Measurements from ENCODE around the gene ADRA1B. TPM values are rescaled to one million over a fixed set of nuclear protein-coding genes. Genes with fewer than 3 reads are reported as not detected.

ADRA1B gene
- total RNA-seq, 1 donor from 2014 or later: 0.66 TPM

DNA sequence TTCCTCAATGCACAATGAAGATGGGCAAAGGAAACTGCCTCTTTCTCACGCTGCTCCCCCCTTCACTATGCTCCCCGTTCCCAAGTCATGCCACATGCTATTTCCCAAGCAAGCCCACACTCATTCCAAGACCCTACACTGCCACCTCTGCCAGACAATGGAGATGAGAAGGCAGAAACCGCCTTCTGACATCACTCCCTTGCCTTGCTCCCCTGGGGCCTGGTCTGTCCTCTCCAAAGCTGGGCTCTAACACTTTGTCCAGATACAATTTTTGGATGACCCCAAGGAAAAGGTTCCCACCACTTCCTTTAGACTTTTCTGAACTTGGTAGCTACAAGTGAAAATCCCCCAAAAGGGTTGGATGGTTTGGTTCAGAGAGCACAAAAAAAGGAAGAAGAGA lies 7.2 kb upstream of the ADRA1B start:
- TF ChIP-seq, protein P1, sequence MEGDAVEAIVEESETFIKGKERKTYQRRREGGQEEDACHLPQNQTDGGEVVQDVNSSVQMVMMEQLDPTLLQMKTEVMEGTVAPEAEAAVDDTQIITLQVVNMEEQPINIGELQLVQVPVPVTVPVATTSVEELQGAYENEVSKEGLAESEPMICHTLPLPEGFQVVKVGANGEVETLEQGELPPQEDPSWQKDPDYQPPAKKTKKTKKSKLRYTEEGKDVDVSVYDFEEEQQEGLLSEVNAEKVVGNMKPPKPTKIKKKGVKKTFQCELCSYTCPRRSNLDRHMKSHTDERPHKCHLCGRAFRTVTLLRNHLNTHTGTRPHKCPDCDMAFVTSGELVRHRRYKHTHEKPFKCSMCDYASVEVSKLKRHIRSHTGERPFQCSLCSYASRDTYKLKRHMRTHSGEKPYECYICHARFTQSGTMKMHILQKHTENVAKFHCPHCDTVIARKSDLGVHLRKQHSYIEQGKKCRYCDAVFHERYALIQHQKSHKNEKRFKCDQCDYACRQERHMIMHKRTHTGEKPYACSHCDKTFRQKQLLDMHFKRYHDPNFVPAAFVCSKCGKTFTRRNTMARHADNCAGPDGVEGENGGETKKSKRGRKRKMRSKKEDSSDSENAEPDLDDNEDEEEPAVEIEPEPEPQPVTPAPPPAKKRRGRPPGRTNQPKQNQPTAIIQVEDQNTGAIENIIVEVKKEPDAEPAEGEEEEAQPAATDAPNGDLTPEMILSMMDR (IDR thresholded peaks at IDR 0.05; ENCODE audit: partially characterized antibody, unreplicated experiment): no peak
- DNase-seq: no peak
- Mint-ChIP-seq H3K36me3 (ENCODE audit: unreplicated experiment) (no peaks in the 10 kb centered on the region), H3K4me3 (ENCODE audit: unreplicated experiment) (no peak overlapping the region), H3K9me3 (ENCODE audit: unreplicated experiment) (no peaks in the 10 kb centered on the region), H3K4me1 (ENCODE audit: low read depth, unreplicated experiment) (peaks cover 2% of the 10 kb centered on the region), H3K27me3 (ENCODE audit: unreplicated experiment) (peaks cover 3% of the 10 kb centered on the region), H3K27ac (ENCODE audit: unreplicated experiment) (no peak overlapping the region)

GRCh38 chr5:159910207-159910842 lies 6.0 kb upstream of the ADRA1B start:
- TF ChIP-seq, protein P1 (IDR thresholded peaks at IDR 0.05; ENCODE audit: partially characterized antibody, unreplicated experiment): no peak
- Mint-ChIP-seq H3K36me3 (ENCODE audit: unreplicated experiment) (no peaks in the 10 kb centered on the region), H3K4me3 (ENCODE audit: unreplicated experiment) (no peak overlapping the region), H3K27me3 (ENCODE audit: unreplicated experiment) (peaks cover 8% of the 10 kb centered on the region), H3K4me1 (ENCODE audit: low read depth, unreplicated experiment) (peaks cover 2% of the 10 kb centered on the region), H3K9me3 (ENCODE audit: unreplicated experiment) (no peaks in the 10 kb centered on the region), H3K27ac (ENCODE audit: unreplicated experiment) (no peak overlapping the region)
- no peak for DNase-seq

GRCh38 chr5:159910843-159911229 lies 5.4 kb upstream of the ADRA1B start:
- Mint-ChIP-seq H3K9me3 (ENCODE audit: unreplicated experiment) (no peaks in the 10 kb centered on the region), H3K36me3 (ENCODE audit: unreplicated experiment) (no peaks in the 10 kb centered on the region), H3K4me3 (ENCODE audit: unreplicated experiment) (no peak overlapping the region), H3K27ac (ENCODE audit: unreplicated experiment) (no peak overlapping the region), H3K27me3 (ENCODE audit: unreplicated experiment) (peaks cover 10% of the 10 kb centered on the region), H3K4me1 (ENCODE audit: low read depth, unreplicated experiment) (peaks cover 7% of the 10 kb centered on the region)
- no peak for DNase-seq
- TF ChIP-seq, protein P1 (IDR thresholded peaks at IDR 0.05; ENCODE audit: partially characterized antibody, unreplicated experiment): no peak

GRCh38 chr5:159911349-159911748 lies 4.9 kb upstream of the ADRA1B start:
- TF ChIP-seq, protein P1 (IDR thresholded peaks at IDR 0.05; ENCODE audit: partially characterized antibody, unreplicated experiment): no peak

DNA sequence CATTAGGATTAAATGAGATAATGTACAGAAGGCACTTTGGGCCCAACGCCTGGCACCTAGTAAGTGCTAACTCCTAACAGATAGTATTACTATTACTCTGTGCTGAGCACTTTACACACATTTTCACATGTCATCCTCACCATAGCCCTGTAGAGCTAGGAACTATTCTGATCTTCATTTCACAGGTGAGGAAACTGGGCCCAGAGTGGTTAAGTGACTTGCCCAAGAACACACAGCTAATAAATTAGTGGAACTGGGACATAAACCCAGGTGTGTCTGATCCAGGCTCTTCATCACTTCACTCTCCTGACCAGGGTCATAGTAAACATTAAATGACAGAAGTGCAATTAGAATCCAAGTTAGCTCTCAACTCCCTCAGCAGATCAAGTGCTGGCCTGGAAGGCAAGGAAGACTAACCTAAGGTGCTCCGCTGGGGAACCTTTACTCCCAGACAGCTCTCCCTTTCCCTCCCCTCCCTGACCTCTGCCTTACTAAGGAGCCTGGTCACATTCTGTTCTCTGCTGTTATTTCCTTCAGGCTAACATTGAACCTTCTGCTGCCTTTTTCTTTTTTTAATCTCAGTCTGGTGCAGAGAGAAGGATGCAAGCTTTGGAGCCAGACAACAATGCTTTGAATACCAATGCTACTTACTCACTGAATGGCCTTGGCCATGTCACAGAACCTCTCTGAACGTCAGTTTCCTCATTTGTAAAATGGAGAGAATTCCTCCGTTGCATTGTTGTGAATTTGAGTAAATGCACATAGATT lies 4.1 kb upstream of the ADRA1B start:
- Mint-ChIP-seq H3K36me3 (ENCODE audit: unreplicated experiment) (no peaks in the 10 kb centered on the region), H3K4me1 (ENCODE audit: low read depth, unreplicated experiment) (peaks cover 7% of the 10 kb centered on the region), H3K27me3 (ENCODE audit: unreplicated experiment) (peaks cover 15% of the 10 kb centered on the region), H3K4me3 (ENCODE audit: unreplicated experiment) (no peak overlapping the region), H3K27ac (ENCODE audit: unreplicated experiment) (no peak overlapping the region), H3K9me3 (ENCODE audit: unreplicated experiment) (peaks cover 1% of the 10 kb centered on the region)
- no peak for DNase-seq
- TF ChIP-seq, protein P1 (IDR thresholded peaks at IDR 0.05; ENCODE audit: partially characterized antibody, unreplicated experiment): no peak

More at GRCh38 chr5:159911349-159911748, 4.9 kb upstream of the ADRA1B start:
- H3K4me3 Mint-ChIP-seq (ENCODE audit: unreplicated experiment): no peak overlapping the region
- no peak overlapping the region for H3K27ac Mint-ChIP-seq (ENCODE audit: unreplicated experiment)
- H3K4me1 Mint-ChIP-seq (ENCODE audit: low read depth, unreplicated experiment): peaks cover 7% of the 10 kb centered on the region
- no peaks in the 10 kb centered on the region for H3K9me3 Mint-ChIP-seq (ENCODE audit: unreplicated experiment)
- no peak for DNase-seq
- H3K36me3 Mint-ChIP-seq (ENCODE audit: unreplicated experiment): no peaks in the 10 kb centered on the region
- peaks cover 12% of the 10 kb centered on the region for H3K27me3 Mint-ChIP-seq (ENCODE audit: unreplicated experiment)
